ENCODE measurements around the gene LSM3.

Gene LSM3

GRCh38 chr3:14156201-14156600 lies 22.4 kb upstream of the LSM3 start:
- H2AFZ ChIP-seq (ENCODE audit: low read depth, low read length), result no peak overlapping the region
- H3K27me3 ChIP-seq (ENCODE audit: insufficient read depth, low read length), result no peaks in the 10 kb centered on the region
- H3K36me3 ChIP-seq (ENCODE audit: insufficient read depth, low read length), result peaks cover 92% of the 10 kb centered on the region
- H3K4me3 ChIP-seq (ENCODE audit: low read length), result no peak overlapping the region
- no peaks in the 10 kb centered on the region for H3K4me1 ChIP-seq (ENCODE audit: insufficient read depth, low read length)
- peaks cover 3% of the 10 kb centered on the region for H3K9me3 ChIP-seq (ENCODE audit: low read length)

GRCh38 chr3:14156843-14157561 lies 21.6 kb upstream of the LSM3 start:
- Histone ChIP-seq H3K36me3 (ENCODE audit: insufficient read depth, low read length) (peaks cover 92% of the 10 kb centered on the region), H3K27me3 (ENCODE audit: insufficient read depth, low read length) (no peaks in the 10 kb centered on the region), H2AFZ (ENCODE audit: low read depth, low read length) (no peak overlapping the region), H3K9me3 (ENCODE audit: low read length) (peaks cover 9% of the 10 kb centered on the region), H3K4me3 (ENCODE audit: low read length) (no peak overlapping the region), H3K4me1 (ENCODE audit: insufficient read depth, low read length) (no peaks in the 10 kb centered on the region)

DNA sequence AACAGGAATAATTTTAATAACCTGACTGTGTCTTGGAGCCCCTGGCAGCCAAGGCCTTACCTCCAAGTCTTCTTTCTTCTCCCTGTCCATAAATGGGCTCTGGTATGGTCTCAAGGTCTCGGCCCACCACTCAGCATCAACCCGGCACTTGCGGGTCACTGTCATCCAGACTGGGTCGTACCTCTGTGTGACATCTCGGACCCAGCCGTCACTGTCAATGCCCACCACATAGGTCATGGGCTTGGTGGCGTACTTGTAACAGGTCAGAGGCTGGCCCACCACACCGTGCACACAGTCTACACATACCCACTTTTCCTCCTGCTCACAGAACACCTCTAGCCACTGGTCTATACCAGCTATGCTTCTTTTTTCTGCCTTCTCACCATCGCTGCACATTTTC lies 20.7 kb upstream of the LSM3 start:
- no peak overlapping the region for H2AFZ ChIP-seq (ENCODE audit: low read depth, low read length)
- H3K4me3 ChIP-seq (ENCODE audit: low read length), result no peak overlapping the region
- H3K9me3 ChIP-seq (ENCODE audit: low read length), result peaks cover 16% of the 10 kb centered on the region
- no peaks in the 10 kb centered on the region for H3K4me1 ChIP-seq (ENCODE audit: insufficient read depth, low read length)
- no peaks in the 10 kb centered on the region for H3K27me3 ChIP-seq (ENCODE audit: insufficient read depth, low read length)
- H3K36me3 ChIP-seq (ENCODE audit: insufficient read depth, low read length), result peaks cover 92% of the 10 kb centered on the region

- peaks cover 17% of the 10 kb centered on the region for H3K9me3 ChIP-seq (ENCODE audit: low read length)
- no peak overlapping the region for H2AFZ ChIP-seq (ENCODE audit: low read depth, low read length)
- H3K4me1 ChIP-seq (ENCODE audit: insufficient read depth, low read length), result no peaks in the 10 kb centered on the region
- no peak overlapping the region for H3K4me3 ChIP-seq (ENCODE audit: low read length)
- no peaks in the 10 kb centered on the region for H3K27me3 ChIP-seq (ENCODE audit: insufficient read depth, low read length)
- H3K36me3 ChIP-seq (ENCODE audit: insufficient read depth, low read length), result peaks cover 92% of the 10 kb centered on the region
Observed at GRCh38 chr3:14158370-14158769, 20.2 kb upstream of the LSM3 start.

DNA sequence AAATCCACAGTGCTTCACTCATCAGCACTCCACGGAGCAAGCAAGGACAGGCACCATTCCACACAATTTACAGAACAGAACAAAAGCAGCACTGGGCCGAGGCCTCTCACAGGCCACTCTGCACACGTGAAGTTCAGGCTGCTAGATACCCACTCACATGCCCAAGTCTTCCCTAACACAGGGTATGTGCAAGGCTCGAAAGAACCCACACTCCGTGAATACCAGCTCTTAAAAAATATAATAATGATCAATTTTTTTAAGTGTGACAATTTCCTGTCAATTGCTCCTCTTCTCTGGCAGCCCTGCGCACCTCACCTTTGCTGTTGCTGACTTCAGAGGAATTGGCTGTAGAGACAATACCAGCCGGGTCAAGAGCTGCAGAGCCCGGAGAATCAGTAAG lies 19.2 kb upstream of the LSM3 start:
- no peak overlapping the region for H3K4me3 ChIP-seq (ENCODE audit: low read length)
- no peak overlapping the region for H2AFZ ChIP-seq (ENCODE audit: low read depth, low read length)
- peaks cover 19% of the 10 kb centered on the region for H3K9me3 ChIP-seq (ENCODE audit: low read length)
- peaks cover 92% of the 10 kb centered on the region for H3K36me3 ChIP-seq (ENCODE audit: insufficient read depth, low read length)
- no peaks in the 10 kb centered on the region for H3K4me1 ChIP-seq (ENCODE audit: insufficient read depth, low read length)
- H3K27me3 ChIP-seq (ENCODE audit: insufficient read depth, low read length), result no peaks in the 10 kb centered on the region

DNA sequence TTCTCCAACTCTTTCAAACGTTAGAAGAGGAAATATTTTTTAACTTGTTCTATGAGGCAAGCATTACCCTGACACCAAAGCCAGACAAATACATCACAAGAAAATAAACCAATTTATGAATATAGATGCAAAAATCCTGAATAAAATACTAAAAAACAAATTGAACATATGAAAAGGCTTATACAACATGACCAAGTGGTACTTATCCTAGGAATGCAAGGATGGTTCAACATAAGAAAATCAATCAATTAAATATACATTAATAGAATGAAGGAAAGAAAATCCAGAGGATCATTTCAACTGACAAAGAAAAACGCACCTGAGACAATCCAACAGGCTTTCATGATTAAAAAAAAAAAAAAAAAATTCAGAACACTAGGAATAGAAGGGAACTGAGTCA lies 17.3 kb upstream of the LSM3 start:
- Histone ChIP-seq H3K9me3 (ENCODE audit: low read length) (peaks cover 20% of the 10 kb centered on the region), H3K4me3 (ENCODE audit: low read length) (no peak overlapping the region), H3K4me1 (ENCODE audit: insufficient read depth, low read length) (no peaks in the 10 kb centered on the region), H3K27me3 (ENCODE audit: insufficient read depth, low read length) (no peaks in the 10 kb centered on the region), H2AFZ (ENCODE audit: low read depth, low read length) (no peak overlapping the region), H3K36me3 (ENCODE audit: insufficient read depth, low read length) (peaks cover 99% of the 10 kb centered on the region)

- peaks cover 99% of the 10 kb centered on the region for H3K36me3 ChIP-seq (ENCODE audit: insufficient read depth, low read length)
- H3K4me3 ChIP-seq (ENCODE audit: low read length), result no peak overlapping the region
- no peak overlapping the region for H2AFZ ChIP-seq (ENCODE audit: low read depth, low read length)
- peaks cover 20% of the 10 kb centered on the region for H3K9me3 ChIP-seq (ENCODE audit: low read length)
- H3K27me3 ChIP-seq (ENCODE audit: insufficient read depth, low read length), result no peaks in the 10 kb centered on the region
- H3K4me1 ChIP-seq (ENCODE audit: insufficient read depth, low read length), result no peaks in the 10 kb centered on the region
Observed at GRCh38 chr3:14162178-14162577, 16.4 kb upstream of the LSM3 start.

- H2AFZ ChIP-seq (ENCODE audit: low read depth, low read length), result no peak overlapping the region
- H3K9me3 ChIP-seq (ENCODE audit: low read length), result peaks cover 11% of the 10 kb centered on the region
- peaks cover 100% of the 10 kb centered on the region for H3K36me3 ChIP-seq (ENCODE audit: insufficient read depth, low read length)
- H3K27me3 ChIP-seq (ENCODE audit: insufficient read depth, low read length), result no peaks in the 10 kb centered on the region
- no peak overlapping the region for H3K4me3 ChIP-seq (ENCODE audit: low read length)
- H3K4me1 ChIP-seq (ENCODE audit: insufficient read depth, low read length), result no peaks in the 10 kb centered on the region
Observed at GRCh38 chr3:14166877-14167603, 11.6 kb upstream of the LSM3 start.

DNA sequence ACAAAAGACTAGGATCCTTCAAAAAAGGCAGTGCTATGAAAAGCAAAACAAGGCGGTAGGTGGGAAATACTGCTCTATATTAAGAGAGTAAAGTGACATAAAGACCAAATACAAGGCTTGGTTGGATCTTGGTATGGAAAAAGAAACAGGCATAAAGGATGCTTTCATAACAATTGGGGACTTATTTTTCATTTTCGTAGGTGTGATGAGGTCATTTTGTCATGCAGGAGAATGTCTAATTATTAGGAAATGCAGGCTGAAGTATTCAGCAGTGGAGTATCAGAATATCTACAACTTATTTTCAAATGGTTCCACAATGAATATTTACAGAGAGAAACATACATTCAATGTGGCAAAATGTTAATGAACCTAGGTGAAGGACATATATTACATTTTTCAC lies 9.2 kb upstream of the LSM3 start:
- Histone ChIP-seq H3K9me3 (ENCODE audit: low read length) (peaks cover 2% of the 10 kb centered on the region), H3K36me3 (ENCODE audit: insufficient read depth, low read length) (peaks cover 86% of the 10 kb centered on the region), H2AFZ (ENCODE audit: low read depth, low read length) (no peak overlapping the region), H3K4me3 (ENCODE audit: low read length) (no peak overlapping the region), H3K27me3 (ENCODE audit: insufficient read depth, low read length) (no peaks in the 10 kb centered on the region), H3K4me1 (ENCODE audit: insufficient read depth, low read length) (peaks cover under 1% of the 10 kb centered on the region)

DNA sequence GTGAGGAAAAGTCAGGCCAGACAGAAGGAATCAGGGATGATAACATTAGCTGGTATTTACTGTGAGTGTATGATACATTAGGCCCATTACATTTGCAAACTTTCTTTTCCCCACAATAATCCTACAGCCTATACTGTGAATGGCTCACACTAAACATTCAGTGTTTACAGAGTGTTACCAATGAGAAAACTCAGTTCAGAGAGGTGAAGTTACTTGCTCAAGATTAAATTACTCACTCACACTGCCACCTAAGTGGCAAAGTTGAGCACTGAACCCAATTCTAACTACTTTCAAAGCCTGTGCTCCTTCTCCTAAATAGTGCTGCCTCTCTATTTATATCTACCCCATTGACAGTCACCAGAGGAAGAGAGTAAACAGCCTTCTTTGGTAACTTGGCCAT lies 8.7 kb upstream of the LSM3 start:
- Histone ChIP-seq H3K27me3 (ENCODE audit: insufficient read depth, low read length) (no peaks in the 10 kb centered on the region), H2AFZ (ENCODE audit: low read depth, low read length) (no peak overlapping the region), H3K9me3 (ENCODE audit: low read length) (no peaks in the 10 kb centered on the region), H3K36me3 (ENCODE audit: insufficient read depth, low read length) (peaks cover 81% of the 10 kb centered on the region), H3K4me1 (ENCODE audit: insufficient read depth, low read length) (peaks cover 4% of the 10 kb centered on the region), H3K4me3 (ENCODE audit: low read length) (no peak overlapping the region)

- Histone ChIP-seq H3K4me1 (ENCODE audit: insufficient read depth, low read length) (peaks cover 5% of the 10 kb centered on the region), H2AFZ (ENCODE audit: low read depth, low read length) (no peak overlapping the region), H3K27me3 (ENCODE audit: insufficient read depth, low read length) (no peaks in the 10 kb centered on the region), H3K9me3 (ENCODE audit: low read length) (no peaks in the 10 kb centered on the region), H3K4me3 (ENCODE audit: low read length) (no peak overlapping the region), H3K36me3 (ENCODE audit: insufficient read depth, low read length) (peaks cover 74% of the 10 kb centered on the region)
Observed at GRCh38 chr3:14170531-14171159, 8.0 kb upstream of the LSM3 start.

GRCh38 chr3:14172496-14172895 lies 6.1 kb upstream of the LSM3 start:
- H3K9me3 ChIP-seq (ENCODE audit: low read length), result no peaks in the 10 kb centered on the region
- peaks cover 14% of the 10 kb centered on the region for H3K4me1 ChIP-seq (ENCODE audit: insufficient read depth, low read length)
- no peak overlapping the region for H3K4me3 ChIP-seq (ENCODE audit: low read length)
- H3K36me3 ChIP-seq (ENCODE audit: insufficient read depth, low read length), result peaks cover 55% of the 10 kb centered on the region
- H2AFZ ChIP-seq (ENCODE audit: low read depth, low read length), result no peak overlapping the region
- H3K27me3 ChIP-seq (ENCODE audit: insufficient read depth, low read length), result no peaks in the 10 kb centered on the region

- Histone ChIP-seq H3K9me3 (ENCODE audit: low read length) (no peaks in the 10 kb centered on the region), H3K27me3 (ENCODE audit: insufficient read depth, low read length) (no peaks in the 10 kb centered on the region), H2AFZ (ENCODE audit: low read depth, low read length) (no peak overlapping the region), H3K4me3 (ENCODE audit: low read length) (no peak overlapping the region), H3K4me1 (ENCODE audit: insufficient read depth, low read length) (peaks cover 21% of the 10 kb centered on the region), H3K36me3 (ENCODE audit: insufficient read depth, low read length) (peaks cover 35% of the 10 kb centered on the region)
Observed at GRCh38 chr3:14174483-14174882, 4.1 kb upstream of the LSM3 start.

All from neuron (in vitro differentiated cells).